Astrocyte of the spinal cord (primary cell): ENCODE measurements around the gene CLSTN3.

Experiments used
- DNase-seq: peaks from one replicate; pipeline ENCODE4 v3.0.0; 2011; ENCODE audit warnings: low read depth, low spot score
- H3K4me3 ChIP-seq: 2 replicates; pipeline ENCODE4 v1.5.1; 2011; ENCODE audit warnings: low read depth, mild to moderate bottlenecking, low read length, moderate library complexity
- CTCF ChIP-seq: IDR thresholded peaks from 2 replicates; pipeline ENCODE4 v1.5.1; 2012; ENCODE audit warnings: low read depth, mild to moderate bottlenecking, low read length, inconsistent platforms
- in situ Hi-C: cut with HindIII; loops from 2 replicates; pipeline ENCODE4 v1.10.0; 2017; ENCODE audit warnings: low sequenced_read_pairs

The CLSTN3 gene

GRCh38 chr12:7146906-7147305, 16.7 kb downstream of the CLSTN3 start:
- DNase-seq, result no peak
- in situ Hi-C loops, result no loop called here
- no peak for TF ChIP-seq CTCF
- H3K4me3 ChIP-seq, result no peak overlapping the region

- TF ChIP-seq CTCF, result no peak
- no peak overlapping the region for H3K4me3 ChIP-seq
- DNase-seq, result no peak
- in situ Hi-C loops, result no loop called here
Measured at GRCh38 chr12:7150356-7150755, 20.2 kb downstream of the CLSTN3 start.

GRCh38 chr12:7150841-7151240, 20.7 kb downstream of the CLSTN3 start:
- H3K4me3 ChIP-seq, result no peak overlapping the region
- DNase-seq, result no peak
- no peak for TF ChIP-seq CTCF
- in situ Hi-C loops, result no loop called here

GRCh38 chr12:7151532-7151931, 21.4 kb downstream of the CLSTN3 start:
- in situ Hi-C loops, result no loop called here
- no peak for TF ChIP-seq CTCF
- H3K4me3 ChIP-seq, result no peak overlapping the region
- DNase-seq, result no peak

- DNase-seq, result no peak
- in situ Hi-C loops, result no loop called here
- no peak for TF ChIP-seq CTCF
- H3K4me3 ChIP-seq, result no peak overlapping the region
Measured at GRCh38 chr12:7152818-7153217, 22.6 kb downstream of the CLSTN3 start.

- in situ Hi-C loops, result no loop called here
- H3K4me3 ChIP-seq, result no peak overlapping the region
Measured at GRCh38 chr12:7154042-7154441, 23.9 kb downstream of the CLSTN3 start.

More at GRCh38 chr12:7154042-7154441, 23.9 kb downstream of the CLSTN3 start:
- DNase-seq, result no peak
- no peak for TF ChIP-seq CTCF
